RWPE1 (cell line): ENCODE data around the gene APOB.

Experiments used
- CTCF ChIA-PET: fragments of 350-600 bp; sonication (Branson Sonifier 250); formaldehyde crosslinking; extraction: SDS; loops from one replicate; lab custom pipeline; 2021; lab: Yijun Ruan, JAX
- POLR2A ChIA-PET: fragments of 400-600 bp; formaldehyde crosslinking; extraction: SDS; loops from one replicate; lab custom pipeline; 2020; ENCODE audit warnings: antibody characterized with exemption; ENCODE audit not compliant: low non-redundant PET; lab: Yijun Ruan, JAX
- DNase-seq: peaks from one replicate; pipeline ENCODE4 v3.0.0; 2012; ENCODE audit warnings: low spot score
- H3K27ac ChIP-seq: fragments of 450-650 bp; 2 replicates; pipeline ENCODE4 v1.5.1; 2017
- TF ChIP-seq, protein P1 (sequence below): fragments of 450-650 bp; conservative IDR thresholded peaks from 2 replicates; pipeline ENCODE4 v1.5.1; 2017; ENCODE audit warnings: low read depth, mild to moderate bottlenecking

Gene APOB

DNA sequence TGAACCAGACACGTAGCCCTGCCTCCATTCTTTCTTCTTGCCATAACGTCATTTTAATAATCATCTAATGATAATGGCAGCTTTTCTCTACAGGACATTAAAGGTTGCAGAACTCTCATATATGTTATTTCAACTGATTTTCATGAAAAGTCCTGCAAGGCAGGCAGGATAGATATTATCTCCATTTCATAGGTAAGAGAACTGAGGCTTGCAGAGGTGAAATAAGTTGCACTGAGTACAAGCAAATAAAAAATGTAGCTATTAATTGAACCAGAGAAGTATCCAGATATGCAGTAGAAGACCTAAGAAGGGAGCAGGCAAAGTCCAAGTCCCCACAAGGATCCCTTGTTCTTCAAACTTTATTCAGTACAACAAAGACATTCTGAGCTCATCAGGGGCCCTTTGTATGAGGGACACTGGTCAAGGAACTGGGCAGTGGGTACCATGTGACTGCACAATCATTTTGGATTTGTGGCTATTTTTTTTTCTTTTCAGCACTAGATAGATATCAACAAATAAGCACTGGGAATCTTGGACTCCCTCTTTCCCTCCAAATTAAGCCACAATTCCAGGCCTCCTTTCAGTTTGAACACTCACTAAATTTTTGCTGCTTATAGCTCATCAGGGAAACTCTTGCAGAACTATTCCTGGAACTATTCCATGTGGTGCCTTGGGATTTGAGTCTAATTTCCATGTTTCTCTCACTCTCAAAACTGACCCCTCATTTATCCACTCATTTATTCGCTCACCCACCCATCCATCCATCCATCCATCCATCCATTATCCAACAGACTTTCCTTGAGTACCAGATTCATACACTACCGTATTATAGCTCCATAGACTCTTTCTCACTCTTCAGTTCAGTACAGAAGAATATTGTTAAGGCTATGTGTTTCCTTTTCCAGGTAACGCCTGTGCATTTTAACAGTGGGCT, 44.6 kb downstream of the APOB start:
- DNase-seq: no peak
- no peak overlapping the region for H3K27ac ChIP-seq

DNA sequence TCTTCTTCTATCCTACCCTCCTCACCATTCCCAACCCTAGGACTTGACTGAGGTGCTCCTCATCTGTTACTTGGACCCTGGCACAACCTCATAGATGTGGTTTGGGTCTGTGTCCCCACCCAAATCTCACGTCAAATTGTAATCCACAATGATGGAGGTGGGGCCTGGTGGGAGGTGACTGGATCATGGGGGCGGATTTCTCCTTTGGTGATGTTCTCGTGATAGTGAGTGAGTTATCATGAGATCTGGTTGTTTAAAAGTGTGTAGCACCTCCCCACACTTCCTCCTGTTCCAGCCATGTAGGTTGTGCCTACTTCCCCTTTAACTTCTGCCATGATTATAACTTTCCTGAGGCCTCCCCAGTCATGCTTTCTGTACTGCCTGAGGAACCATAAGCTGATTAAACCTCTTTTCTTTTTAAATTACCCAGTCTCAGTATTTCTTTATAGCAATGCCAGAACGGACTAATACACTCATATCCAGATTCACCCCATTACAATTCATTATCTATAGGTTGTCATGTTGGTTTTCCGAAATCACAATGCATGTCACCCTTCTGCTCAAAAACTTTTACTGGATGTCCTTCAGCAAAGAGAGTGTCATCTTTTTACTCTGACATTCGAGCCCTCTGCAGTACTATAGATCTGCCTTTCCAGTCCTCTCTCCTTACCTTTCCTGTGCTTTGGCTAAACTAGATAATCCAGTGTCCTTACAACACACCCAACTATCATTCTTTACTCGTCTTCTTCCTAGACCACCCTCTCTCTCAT, 45.7 kb downstream of the APOB start:
- no peak overlapping the region for H3K27ac ChIP-seq
- ChIA-PET CTCF (no interaction called here), POLR2A (no interaction called here)
- TF ChIP-seq, protein P1, sequence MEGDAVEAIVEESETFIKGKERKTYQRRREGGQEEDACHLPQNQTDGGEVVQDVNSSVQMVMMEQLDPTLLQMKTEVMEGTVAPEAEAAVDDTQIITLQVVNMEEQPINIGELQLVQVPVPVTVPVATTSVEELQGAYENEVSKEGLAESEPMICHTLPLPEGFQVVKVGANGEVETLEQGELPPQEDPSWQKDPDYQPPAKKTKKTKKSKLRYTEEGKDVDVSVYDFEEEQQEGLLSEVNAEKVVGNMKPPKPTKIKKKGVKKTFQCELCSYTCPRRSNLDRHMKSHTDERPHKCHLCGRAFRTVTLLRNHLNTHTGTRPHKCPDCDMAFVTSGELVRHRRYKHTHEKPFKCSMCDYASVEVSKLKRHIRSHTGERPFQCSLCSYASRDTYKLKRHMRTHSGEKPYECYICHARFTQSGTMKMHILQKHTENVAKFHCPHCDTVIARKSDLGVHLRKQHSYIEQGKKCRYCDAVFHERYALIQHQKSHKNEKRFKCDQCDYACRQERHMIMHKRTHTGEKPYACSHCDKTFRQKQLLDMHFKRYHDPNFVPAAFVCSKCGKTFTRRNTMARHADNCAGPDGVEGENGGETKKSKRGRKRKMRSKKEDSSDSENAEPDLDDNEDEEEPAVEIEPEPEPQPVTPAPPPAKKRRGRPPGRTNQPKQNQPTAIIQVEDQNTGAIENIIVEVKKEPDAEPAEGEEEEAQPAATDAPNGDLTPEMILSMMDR: no peak
- DNase-seq: no peak

More for the DNA sequence above, 44.6 kb downstream of the APOB start:
- TF ChIP-seq, protein P1: no peak
- POLR2A ChIA-PET: no interaction called here
- CTCF ChIA-PET: interaction anchor here (0.7 kb wide), 1 partner anchor 151 kb away, joined by 3 read pairs; no protein-coding TSS in a partner anchor

DNA sequence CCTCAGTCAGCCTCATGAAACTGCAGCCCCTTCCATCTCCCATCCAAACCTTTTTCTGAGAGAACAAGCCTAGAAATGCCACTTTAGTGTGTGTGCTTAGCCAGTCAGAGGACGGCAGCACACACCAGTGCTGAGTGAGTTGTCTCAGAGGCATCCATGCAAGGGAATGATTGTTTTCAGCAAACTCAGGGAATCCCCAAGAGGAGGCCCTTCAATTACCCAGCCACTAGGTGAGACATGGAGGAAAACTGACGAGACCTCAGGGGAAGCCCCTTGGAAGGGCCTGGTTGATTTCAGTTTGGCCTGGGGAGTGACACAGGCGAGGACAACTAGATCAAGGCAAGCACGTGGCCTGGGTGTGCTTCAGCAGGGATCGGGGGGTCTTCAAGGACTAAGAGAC, 49.7 kb downstream of the APOB start:
- TF ChIP-seq, protein P1: no peak
- POLR2A ChIA-PET: no interaction called here
- no peak for DNase-seq
- CTCF ChIA-PET: no interaction called here
- no peak overlapping the region for H3K27ac ChIP-seq

DNA sequence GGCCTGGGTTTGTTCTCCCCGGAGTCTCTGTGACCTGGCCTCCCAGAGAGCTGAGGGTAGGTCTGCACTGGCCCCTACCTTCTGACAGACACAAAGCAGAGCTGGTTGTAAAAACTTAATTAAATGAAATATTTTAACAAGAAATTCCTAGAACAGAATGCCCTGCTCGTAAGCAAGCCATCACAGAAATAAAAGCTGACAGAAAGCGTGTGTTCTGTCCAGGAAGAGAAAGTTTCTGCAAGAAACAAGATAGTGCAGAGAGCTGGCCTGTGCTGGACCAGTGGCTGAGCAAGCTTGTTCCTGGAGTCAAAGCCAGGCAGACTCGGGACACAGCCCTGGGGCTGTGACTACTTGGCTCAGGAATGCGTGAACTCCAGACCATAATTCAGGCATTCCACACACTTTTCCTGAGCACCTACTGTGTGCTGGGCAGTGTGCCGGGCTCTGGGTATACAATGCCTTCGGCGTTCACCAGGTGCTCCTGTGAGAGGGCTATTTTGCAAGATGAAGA, 51.6 kb downstream of the APOB start:
- peak overlapping the region; percentile 35; the same call in 1 of the 2 replicates for H3K27ac ChIP-seq
- ChIA-PET POLR2A (interaction anchor here (0.6 kb wide), 1 partner anchor 225 kb away, joined by 4 read pairs; no protein-coding TSS in a partner anchor), CTCF (interaction anchor here (0.6 to 1.4 kb wide), 3 partner anchors 29 to 331 kb away, joined by 3 to 5 read pairs (median 3); no protein-coding TSS in a partner anchor)
- DNase-seq: peak; percentile 59
- TF ChIP-seq, protein P1: no peak

DNA sequence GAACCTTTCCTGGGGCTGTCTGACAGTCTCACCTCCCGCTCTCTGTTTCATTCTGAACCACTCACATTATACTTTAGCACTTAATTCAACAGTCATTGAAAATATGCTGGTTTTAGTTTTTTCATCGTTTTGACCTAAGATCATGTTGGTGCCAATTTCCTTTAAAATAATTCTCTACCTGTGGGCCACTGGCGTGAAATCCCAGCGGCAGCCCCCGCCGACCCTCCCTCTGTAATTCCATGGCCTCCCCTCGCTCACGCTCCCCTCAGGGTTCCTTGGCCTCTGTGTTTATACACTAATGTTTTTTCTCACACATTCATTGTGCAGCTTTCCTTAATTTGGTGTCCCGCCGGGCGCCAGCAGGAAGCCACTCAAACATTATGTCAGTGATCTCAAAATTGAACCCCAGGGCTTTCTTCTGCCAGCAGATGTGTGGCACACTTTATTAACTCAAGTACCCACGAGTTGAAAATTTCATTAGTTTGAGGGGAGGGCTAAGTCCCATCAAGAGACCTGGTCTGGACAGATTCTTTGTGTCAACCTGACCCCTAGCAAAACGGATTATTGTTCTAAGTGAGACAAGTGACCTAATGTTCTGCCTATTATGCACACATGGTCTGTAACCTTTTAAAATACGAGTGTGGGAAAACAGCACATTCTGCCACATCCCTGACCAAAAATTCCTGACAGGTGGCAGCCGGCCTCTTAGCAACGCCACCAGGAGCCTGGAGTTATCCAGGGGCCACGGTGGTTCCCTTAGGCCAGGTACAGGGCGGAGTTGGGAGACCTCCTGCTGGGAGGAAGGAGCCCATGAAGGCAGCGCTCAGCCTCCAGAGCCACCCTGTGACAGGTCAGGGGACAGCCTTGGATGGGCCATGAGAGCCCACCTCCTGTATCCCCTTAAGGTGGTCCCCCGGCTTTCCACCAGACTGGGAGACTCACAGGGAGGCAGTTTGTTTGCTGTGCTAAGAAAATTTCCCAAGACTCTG, 53.1 kb downstream of the APOB start:
- no peak for DNase-seq
- POLR2A ChIA-PET: no interaction called here
- no peak overlapping the region for H3K27ac ChIP-seq
- CTCF ChIA-PET: interaction anchor here (0.9 kb wide), 1 partner anchor 1776 kb away, joined by 4 read pairs; no protein-coding TSS in a partner anchor
- TF ChIP-seq, protein P1: no peak
